Measurements from ENCODE around the gene GLRB.

The GLRB gene

GRCh38 chr4:157221426-157221894 lies 145.5 kb downstream of the GLRB start:
- ATAC-seq (replicated peaks; ENCODE audit: extremely low read depth, poor library complexity, severe bottlenecking) (no peak), DNase-seq (ENCODE audit: low spot score in 2 of 2) (no peak)
- H3K27me3 Mint-ChIP-seq = no peaks in the 10 kb centered on the region
- H3K9me3 Mint-ChIP-seq = peaks cover 22% of the 10 kb centered on the region
- no peaks in the 10 kb centered on the region for H3K4me1 Mint-ChIP-seq
- H3K36me3 Mint-ChIP-seq (ENCODE audit: insufficient read depth) = no peaks in the 10 kb centered on the region
- H3K27ac Mint-ChIP-seq (ENCODE audit: low read depth) = no peak overlapping the region
- H3K4me3 Mint-ChIP-seq = no peak overlapping the region
